NK-92 (cell line): ENCODE results near the gene IFT80.

Source experiments
- DNase-seq: peaks from one replicate; lab custom pipeline; 2025; ENCODE audit not compliant: unreplicated experiment; lab: John Stamatoyannopoulos, UW

Gene IFT80

GRCh38 chr3:160399125-160400029, at the start of gene IFT80, which contains the start of gene SMC4:
Gene IFT80, minus strand, starts transcription at chr3:160399225. Its CDS starts 14,625 bp downstream, at chr3:160384600.
Gene SMC4, plus strand, starts transcription at chr3:160399650. Its CDS starts 1,177 bp downstream, at chr3:160400827.
- DNase-seq, result peak; percentile 68

GRCh38 chr3:160447544-160447943, 48.5 kb upstream of the IFT80 start:
- DNase-seq, result no peak

- DNase-seq, result no peak
Measured at GRCh38 chr3:160446522-160447056, 47.6 kb upstream of the IFT80 start.

- no peak for DNase-seq
Measured at GRCh38 chr3:160445854-160446253, 46.8 kb upstream of the IFT80 start.

GRCh38 chr3:160444411-160444810, 45.4 kb upstream of the IFT80 start:
- DNase-seq, result no peak

GRCh38 chr3:160440687-160441086, 41.7 kb upstream of the IFT80 start:
- no peak for DNase-seq

- DNase-seq, result no peak
Measured at GRCh38 chr3:160437083-160437455, 38.0 kb upstream of the IFT80 start.

GRCh38 chr3:160435747-160436146, 36.7 kb upstream of the IFT80 start:
- DNase-seq, result no peak

GRCh38 chr3:160435095-160435494, 36.1 kb upstream of the IFT80 start:
- no peak for DNase-seq

- no peak for DNase-seq
Measured at GRCh38 chr3:160434071-160434470, 35.0 kb upstream of the IFT80 start.

GRCh38 chr3:160427832-160428424, 28.9 kb upstream of the IFT80 start:
- no peak for DNase-seq

- no peak for DNase-seq
Measured at GRCh38 chr3:160417311-160417710, 18.3 kb upstream of the IFT80 start.

- no peak for DNase-seq
Measured at GRCh38 chr3:160413613-160414248, 14.7 kb upstream of the IFT80 start.

GRCh38 chr3:160412477-160412876, 13.5 kb upstream of the IFT80 start:
- no peak for DNase-seq

GRCh38 chr3:160409812-160410610, 11.0 kb upstream of the IFT80 start:
- DNase-seq, result no peak

- DNase-seq, result no peak
Measured at GRCh38 chr3:160403796-160404470, 4.9 kb upstream of the IFT80 start.

GRCh38 chr3:160403028-160403545, 4.1 kb upstream of the IFT80 start:
- no peak for DNase-seq

GRCh38 chr3:160402221-160403027, 3.4 kb upstream of the IFT80 start:
- no peak for DNase-seq
